SIG-M5 treated with dmso at 0.1 percent for 504 hours (cell line): ENCODE data around the gene PTGDR.

Experiments
- DNase-seq: peaks from one replicate; lab custom pipeline; 2025; ENCODE audit not compliant: unreplicated experiment; lab: John Stamatoyannopoulos, UW

PTGDR gene

DNA sequence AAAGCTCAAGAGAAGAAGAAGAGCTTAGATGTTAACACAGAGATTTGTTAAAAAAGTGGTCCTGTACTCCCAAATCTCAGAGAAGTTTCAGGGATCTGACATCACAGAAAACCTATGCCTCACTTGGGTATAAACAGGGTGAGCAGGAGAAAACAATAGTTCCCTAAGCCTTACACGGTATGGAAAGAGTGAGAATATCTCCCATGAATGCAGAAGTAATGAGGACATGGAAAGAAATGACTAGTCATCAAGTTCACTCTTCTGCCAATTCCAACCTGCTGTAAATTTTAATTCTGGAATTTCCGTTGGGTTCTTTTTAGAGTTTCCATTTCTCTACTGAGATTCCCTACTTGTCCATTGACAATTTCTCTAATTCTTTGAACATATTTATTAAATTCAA is 40.4 kb downstream of the PTGDR start:
- no peak for DNase-seq

DNA sequence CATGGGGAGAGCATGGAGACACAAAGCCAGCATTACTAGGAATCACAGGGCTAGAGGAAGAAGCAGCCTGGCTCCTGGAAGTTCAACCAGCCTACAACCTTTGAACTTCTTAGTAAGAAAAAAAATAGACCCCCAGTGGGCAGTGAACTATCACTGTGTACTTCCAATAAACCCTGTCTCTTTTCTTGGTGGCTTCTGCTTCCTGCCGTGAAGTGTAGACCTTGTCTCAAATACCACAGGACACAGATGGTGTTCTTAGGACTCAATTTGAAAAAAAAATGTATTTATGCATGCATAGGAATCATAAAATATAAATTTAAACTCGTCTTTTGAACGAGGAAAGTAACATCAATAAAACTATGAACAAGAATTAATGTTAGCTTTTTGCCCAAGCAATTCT is 43.0 kb downstream of the PTGDR start:
- DNase-seq: no peak

DNA sequence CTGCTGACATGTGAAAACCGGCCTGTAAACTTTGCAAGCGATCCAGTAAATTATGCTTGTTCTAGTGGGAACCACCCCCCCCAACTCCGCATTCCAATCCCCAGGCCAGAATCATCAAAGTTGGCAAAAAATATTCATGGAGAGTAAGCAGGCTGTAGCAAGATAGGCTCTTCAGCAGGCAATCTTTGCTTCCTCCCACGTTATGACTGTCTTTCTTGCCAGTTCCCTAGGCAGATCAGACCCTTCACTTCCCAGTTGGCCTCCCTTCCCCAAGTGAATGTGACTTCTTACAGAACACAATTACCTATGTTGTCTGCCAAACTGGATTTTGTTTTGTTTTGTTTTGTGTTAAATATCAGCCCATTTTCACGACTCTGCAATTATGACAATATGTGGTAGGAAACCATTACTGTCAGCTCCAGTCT is 45.4 kb downstream of the PTGDR start:
- DNase-seq: peak; percentile 69

DNA sequence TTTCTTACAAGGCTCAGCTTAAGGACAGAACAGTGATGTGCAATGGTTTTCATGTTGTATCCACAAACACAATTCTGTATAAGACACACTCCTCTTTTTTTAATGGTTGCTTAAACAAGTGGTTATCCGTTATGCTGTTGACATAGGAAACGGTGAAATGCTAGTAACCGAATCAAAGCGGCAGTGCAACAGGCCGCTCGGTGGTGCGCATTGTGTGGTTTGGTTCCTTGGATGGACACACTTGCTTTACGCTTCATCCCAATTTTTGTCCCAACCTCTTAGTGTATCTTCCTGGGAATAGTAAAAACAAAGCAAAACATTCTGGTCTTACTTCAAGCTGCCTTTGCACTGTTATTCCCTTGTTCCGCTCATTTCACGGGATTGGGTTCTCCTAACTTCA is 46.0 kb downstream of the PTGDR start:
- DNase-seq: peak; percentile 31

DNA sequence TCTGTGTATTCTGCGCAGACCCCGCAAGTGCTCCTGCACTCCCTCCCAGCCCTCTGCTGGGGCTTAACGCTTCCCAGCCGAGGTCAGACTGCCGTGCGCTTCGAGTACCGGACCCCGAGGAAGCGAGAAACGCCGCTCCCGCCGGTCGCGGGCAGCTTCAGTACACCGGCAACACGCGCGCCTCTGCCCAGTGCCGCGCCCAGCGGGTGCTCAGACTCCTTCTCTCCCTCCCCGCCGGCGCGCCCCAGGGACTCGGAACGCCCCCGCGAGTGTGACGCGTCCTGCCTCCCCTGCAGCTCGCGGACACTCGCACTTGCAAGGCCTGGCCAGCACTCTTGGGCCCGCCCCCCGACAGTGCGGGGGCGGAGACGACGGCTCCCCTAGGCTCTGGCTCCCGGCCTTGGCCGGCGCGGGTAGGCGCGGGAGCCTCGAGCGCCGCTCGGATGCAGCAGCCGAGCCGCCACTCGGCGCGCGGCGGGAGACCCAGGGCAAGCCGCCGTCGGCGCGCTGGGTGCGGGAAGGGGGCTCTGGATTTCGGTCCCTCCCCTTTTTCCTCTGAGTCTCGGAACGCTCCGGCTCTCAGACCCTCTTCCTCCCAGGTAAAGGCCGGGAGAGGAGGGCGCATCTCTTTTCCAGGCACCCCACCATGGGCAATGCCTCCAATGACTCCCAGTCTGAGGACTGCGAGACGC is 46.6 kb downstream of the PTGDR start, which contains the start of gene PTGER2:
TSS of gene PTGER2 (plus strand) at position 410 of the 692 bp plus-strand sequence. CDS start at position 647, 237 bp downstream.
- DNase-seq: peak; percentile 82

DNA sequence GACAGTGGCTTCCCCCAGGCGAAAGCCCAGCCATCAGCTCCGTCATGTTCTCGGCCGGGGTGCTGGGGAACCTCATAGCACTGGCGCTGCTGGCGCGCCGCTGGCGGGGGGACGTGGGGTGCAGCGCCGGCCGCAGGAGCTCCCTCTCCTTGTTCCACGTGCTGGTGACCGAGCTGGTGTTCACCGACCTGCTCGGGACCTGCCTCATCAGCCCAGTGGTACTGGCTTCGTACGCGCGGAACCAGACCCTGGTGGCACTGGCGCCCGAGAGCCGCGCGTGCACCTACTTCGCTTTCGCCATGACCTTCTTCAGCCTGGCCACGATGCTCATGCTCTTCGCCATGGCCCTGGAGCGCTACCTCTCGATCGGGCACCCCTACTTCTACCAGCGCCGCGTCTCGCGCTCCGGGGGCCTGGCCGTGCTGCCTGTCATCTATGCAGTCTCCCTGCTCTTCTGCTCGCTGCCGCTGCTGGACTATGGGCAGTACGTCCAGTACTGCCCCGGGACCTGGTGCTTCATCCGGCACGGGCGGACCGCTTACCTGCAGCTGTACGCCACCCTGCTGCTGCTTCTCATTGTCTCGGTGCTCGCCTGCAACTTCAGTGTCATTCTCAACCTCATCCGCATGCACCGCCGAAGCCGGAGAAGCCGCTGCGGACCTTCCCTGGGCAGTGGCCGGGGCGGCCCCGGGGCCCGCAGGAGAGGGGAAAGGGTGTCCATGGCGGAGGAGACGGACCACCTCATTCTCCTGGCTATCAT is 47.3 kb downstream of the PTGDR start:
- DNase-seq: no peak

DNA sequence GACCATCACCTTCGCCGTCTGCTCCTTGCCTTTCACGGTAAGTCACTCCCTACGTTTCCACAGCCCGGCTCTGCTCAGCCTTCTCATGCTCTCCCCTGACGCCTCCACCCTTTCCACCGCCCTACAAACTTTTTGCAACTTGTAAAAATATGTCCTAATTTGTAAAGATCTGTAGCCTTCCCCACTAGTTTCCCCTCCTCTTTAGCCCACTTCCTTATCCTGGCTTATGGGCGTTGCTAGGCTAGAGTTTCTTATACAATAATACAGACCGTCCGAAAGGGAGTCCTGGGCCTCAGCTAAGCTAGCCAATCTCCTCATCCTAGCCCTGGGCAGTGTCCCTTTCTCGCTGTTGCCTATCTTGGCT is 47.8 kb downstream of the PTGDR start:
- DNase-seq: peak; percentile 93

DNA sequence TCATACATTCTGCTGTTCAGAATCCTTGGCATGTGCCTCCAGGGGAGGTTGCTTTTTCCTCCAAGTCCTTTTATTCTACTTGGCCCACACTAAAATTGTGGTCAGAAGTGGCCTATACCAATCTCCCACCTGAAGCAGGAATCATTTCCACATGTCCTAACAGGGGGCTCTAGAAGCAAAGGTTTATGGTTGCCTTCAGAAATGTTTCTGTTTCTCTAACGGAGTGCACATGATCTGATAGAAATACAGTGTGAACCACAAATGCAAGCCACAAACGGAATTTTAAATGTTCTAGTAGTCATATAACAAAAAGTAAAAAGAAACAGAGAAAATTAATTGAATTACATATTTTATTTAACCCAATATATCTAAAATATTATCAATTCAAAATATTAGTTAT is 50.6 kb downstream of the PTGDR start:
- DNase-seq: no peak

DNA sequence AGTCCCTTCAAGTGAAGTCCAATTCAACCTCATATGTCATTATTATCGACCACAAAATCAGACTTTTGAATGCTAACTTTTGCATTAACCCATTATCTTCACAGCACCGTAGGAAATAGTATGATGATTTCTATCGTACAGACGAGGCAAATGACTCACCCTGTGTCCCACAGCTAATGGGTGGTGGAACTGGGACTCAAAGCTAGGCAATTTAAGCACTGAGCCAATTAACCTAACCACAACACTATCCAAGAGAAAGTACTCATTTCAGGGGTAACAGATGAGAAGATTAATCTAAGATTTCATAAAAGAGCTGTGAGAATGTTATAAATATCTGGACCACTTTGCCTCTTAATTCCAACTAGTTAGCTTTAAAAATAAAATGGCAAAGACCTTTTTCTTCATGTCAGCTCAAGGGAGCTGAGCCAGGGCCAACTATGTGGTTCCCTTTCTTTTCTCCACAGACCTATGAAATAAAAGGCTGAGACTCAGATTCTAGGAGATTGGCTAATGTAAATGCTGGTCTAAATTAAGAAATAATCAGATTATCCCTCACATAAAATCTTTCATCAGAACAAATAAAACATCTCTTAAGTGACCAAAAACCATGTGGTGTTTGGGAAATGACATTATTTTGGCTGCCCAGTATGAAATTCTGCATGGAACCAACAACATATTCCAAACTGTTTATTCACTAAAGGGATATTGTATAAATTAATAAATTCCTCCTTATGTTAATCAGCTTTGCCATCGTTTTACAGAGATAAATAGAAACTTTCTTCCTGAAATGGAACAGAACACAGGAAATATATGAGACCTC is 51.5 kb downstream of the PTGDR start:
- DNase-seq: peak; percentile 16

DNA sequence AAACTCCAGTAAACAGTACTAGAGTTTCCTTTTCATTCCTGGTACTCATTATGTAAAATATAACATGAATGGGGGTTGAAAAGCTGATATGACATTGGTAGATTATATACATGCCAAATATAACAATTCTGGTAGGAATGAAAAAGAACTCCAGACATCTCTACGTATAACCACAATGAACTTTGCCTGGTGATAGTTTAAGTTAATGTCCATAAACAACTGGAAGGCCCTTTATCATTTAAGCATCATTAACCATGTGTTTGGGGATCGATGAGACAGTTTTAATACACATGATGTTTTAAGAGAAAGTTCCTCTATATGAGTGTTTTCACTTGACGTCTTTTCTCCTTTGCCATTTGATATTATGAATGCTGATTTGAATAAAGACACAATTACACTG is 52.4 kb downstream of the PTGDR start:
- DNase-seq: no peak

DNA sequence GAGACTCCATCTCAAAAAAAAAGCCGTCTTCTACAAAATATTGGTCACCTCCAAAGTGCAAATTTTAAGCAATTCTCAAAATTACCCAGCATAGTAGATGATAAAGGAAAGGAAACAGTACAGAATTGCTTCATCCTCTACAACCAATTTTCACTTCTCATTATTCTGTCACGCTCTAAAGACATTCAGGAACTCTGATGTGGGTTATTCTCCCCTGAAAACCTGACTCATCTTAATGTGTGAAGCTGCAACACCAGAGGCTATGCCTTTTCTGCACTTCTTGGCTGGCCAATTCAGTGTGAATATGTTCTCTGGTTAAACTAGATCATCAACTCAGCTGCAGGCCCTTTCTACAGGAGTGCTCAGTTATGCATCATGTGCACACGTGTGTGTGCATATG is 57.6 kb downstream of the PTGDR start:
- peak; percentile 93 for DNase-seq

DNA sequence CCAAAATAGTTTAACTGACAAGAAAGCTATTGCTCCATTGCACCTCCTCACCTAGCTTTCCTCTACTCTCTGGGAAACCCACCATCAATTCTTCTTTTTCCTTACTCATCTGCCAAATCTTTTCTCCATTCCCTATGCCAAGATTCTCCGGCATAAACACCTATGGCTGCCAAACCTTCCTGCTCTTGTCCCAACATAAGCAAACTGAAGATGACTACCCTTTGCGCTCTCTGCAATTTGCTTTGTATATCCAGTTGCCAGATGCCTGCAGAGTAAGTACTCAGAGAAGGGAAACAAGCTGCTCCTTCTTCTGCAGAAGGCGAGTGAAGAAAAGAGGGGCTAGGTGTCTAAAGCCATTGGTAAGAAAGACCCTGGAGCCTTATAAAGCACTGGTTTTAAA is 58.1 kb downstream of the PTGDR start:
- no peak for DNase-seq
